NCI-H1048 (cell line): ENCODE results near the gene AZIN2.
"Not testable (repeated sequence)": the region's sequence is repeated elsewhere in the genome, so short reads cannot be mapped to it uniquely, and the experiment has no call there.

ENCODE experiments used
- DNase-seq: peaks from one replicate; lab custom pipeline; 2025; lab: John Stamatoyannopoulos, UW

AZIN2 gene

DNA sequence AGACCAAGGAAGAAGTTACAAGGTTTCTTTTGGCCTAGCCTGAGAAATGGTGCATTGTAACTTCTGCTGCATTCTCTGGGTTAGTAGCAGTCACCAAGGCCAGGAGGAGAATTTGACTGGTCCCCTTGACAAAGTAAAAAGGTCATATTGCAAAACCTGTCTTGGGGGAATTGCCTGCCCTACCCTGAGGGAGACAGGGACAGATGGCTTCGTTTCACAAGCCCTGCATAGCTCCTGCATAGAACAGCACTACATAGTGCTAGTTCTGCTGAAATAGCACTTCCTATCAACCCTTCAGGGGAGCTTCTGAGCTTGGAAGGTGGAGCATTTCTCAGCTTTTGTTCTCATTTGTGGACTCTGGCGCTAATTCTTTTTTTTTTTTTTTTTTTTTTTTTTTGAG lies 23.9 kb upstream of the AZIN2 start:
- DNase-seq: no peak

DNA sequence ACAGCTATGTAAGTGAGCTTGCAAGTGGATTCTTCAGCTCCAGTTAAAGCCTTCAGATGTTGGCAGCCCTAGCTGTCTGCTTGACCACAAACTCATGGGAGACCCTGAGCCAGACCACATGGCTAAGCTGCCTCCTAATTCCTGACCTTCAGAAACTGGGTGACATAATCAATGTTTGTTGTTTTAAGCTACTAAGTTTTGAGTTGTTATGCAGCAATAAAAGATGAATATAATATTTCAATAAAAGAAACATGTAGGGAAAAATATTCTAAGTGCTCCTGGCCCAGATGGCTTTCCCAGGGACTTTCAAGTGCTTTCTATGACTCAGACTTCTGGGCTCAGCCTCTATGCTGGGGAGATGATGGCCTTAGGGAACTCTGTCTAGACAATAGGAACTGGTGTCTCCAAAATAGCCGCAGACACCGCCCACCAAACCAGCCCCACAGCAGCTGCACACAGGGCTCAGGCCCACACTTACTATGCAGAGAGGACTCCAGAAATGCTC lies 20.3 kb upstream of the AZIN2 start:
- no peak for DNase-seq

DNA sequence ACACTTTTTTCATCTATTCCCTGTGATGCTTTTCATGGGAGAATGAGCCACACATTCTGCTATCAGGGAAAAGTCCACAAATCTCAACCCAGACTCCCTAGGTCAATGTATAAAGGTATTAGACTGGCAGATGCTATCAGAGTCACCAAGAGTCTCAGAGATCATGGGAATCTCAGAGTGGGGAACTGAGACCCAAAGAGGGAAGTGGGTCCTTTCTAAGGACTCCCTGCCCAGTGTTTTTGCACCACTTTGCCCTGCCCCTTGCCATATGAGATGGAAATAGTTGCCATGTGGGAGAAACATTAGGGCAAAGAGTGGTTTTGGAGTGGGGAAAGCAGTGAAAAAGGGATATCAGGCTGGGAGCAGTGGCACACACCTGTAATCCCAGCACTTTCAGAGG lies 19.1 kb upstream of the AZIN2 start:
- DNase-seq: no peak

GRCh38 chr1:33064284-33064683 lies 16.7 kb upstream of the AZIN2 start:
- DNase-seq: not testable (repeated sequence)

DNA sequence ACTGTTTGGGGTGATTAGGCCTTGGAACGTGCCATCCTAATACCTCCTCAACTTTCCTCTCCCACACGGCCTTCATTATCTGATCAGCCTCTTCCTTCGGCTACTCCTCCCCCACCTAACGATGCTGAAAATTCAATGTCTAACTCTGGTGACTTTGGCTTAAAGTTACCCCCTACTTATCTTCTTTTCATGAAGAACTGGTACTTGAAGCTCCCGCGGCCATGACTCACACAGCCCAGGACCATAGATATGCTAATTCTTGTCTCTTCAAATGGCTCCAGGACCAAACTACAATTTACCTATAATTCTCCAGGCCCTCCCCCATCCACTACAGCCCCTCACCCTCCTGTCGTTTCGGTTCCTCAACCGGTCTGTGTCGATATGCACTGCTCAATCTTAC lies 15.7 kb upstream of the AZIN2 start:
- DNase-seq: no peak

GRCh38 chr1:33066477-33066876 lies 14.5 kb upstream of the AZIN2 start:
- not testable (repeated sequence) for DNase-seq

GRCh38 chr1:33068108-33068507 lies 12.8 kb upstream of the AZIN2 start:
- DNase-seq: not testable (repeated sequence)

DNA sequence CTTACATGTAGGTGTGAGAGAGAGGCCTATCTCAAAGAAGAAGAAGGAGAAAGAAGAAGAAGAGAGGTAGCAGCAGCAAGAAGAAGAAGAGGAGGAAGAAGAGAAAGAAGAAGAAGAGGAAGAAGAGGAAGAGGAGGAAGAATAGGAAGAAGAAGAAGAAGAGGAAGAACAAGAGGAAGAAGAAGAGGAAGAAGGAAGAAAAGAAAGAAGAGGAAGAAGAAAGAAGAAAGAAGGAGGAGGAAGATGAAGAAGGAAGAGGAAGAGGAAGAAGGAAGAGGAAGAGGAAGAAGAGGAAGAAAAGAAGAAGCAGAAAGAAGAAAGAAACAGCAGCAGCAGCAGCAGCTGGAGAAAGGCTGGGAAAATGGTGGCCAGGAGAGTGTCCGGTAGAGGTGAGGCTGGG lies 10.3 kb upstream of the AZIN2 start:
- DNase-seq: no peak

- DNase-seq: no peak
Measured at GRCh38 chr1:33072707-33073106, 8.2 kb upstream of the AZIN2 start.

DNA sequence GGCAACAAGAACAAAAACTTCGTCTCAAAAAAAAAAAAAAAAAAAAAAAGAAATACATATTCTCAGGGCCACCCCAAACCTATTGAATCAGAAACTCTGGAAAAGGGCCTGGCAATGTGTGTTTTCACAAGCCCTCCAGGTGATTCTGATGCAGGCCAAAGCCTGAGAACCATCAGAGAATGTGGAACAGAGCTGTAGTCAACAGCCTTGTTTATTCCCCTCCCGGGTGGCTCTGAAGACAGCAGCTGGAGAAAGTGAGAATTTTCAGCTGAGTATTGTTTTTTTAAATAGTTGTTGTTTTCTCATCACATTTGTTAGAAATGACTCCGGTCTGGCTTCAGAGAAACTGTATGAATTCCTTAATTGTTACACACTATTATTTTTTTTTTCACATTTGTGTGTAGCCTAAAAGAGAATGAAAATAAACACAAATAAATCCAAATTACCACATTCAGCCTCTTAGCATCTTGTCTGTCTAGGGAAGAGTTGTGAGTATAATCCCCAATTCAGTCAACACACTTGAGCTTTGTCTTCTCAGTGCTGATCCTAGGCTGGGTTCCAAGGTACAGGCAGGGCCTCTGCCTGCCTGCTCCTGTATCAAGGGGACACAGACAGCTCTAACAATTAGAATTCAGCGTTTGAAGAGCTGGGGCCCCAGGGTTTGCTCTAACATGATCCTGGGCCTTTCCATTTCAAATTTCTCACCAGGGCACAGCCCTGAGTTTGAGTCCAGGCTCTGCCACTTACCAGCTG lies 6.6 kb upstream of the AZIN2 start:
- DNase-seq: no peak

DNA sequence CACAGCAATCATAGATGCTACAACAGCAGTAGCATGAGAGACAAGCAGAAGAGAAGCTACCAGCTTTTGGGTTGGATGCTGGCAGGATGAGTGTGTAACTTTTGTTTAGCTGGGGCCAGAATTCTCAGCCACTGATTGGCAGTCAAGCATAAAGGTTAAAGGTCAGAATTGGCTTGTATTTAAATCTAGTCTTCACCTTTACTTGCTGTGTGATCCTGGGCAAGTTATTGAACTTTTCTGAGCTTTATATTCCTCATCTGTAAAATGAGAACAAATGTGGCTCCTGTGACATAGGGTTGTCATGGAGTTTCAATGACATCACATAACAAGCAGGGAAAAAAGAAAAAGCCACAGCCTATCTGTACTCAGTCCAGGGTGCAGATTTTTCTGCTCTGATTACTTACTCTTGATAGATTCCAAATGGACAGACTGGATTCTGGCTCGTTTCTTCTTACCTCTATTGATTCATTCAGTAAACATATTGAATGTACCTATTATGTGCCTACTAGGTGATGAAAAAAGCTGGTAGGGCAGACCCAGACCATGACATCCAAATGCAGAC lies 2.8 kb upstream of the AZIN2 start:
- DNase-seq: no peak

DNA sequence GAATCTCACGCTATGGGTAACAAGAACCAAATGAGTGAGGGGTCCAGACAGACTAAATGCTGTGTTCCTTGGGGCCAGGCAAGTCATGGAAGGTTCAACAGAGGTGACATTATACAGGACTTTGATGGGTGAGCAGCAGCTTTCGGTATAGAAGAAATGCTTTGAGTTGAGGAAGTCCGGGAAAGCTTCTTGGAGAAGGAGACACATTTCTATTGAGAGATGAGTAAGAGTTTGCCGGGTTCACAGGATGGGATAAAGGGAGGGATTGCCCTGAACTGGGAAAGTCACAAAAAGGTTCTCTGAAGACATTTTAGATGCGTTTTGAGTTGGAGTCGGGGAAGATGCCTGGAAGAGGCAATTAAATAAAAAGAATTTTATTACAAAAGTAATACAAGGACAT lies 580 bp upstream of the AZIN2 start:
- no peak for DNase-seq

DNA sequence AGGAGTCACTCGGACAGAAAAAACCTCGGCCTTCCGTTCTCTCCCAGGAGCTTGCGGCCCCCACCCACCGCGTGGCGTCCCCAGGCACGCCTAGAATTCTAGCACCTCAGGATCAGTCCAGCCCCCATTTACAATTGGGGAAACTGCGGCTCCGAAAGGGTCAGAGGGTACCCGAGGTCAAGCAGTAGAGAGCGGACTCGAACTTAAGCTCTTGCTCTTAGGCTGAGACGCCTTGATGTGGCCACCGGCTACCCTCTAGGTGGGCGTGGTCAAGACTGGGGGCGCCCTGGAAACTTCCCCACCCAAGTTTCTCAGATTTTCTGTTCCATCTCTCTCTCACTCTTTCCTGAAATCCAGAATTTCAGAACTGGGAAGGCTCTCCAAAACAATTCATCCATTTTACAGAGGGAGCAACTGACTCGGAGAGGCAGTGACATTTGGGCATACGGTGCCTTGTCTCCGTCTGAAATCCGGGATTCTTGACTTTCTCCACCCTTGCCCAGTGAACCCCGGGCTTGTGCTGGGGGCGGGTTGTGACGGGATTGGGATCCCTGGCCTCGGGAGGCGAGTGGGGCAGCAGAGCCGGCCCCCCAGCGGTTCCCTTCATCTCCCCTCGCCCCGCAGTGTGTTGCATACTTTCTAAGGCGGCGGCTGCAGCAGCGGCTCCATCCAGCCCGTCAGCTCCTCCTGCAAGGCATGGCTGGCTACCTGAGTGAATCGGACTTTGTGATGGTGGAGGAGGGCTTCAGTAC lies 777 bp downstream of the AZIN2 start:
- no peak for DNase-seq

DNA sequence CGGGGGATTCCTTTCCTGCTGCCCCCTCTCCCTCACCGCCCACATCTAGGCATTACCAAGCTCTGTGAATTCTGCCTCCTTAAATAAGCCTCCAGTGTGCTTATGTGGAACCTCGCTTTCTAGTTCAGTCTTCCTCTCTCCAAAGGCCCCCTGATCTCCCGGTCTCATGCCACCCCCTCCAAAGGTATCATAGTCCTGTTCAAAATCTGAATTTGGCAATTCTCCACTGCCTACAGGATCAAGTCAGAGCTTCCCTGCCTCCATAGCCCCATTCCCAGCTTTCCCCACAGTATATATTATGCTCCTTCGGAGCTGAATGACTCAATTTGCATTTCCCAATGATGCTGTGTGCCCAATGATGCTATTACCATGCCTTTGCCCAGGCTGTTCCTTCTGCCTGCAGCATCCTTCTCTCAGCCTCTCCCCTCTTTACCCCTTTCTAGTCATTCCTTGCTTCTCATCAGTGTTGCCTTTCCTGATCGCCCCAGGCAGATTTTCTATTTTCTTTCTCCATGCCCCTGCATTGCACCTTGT lies 1.7 kb downstream of the AZIN2 start:
- DNase-seq: no peak

DNA sequence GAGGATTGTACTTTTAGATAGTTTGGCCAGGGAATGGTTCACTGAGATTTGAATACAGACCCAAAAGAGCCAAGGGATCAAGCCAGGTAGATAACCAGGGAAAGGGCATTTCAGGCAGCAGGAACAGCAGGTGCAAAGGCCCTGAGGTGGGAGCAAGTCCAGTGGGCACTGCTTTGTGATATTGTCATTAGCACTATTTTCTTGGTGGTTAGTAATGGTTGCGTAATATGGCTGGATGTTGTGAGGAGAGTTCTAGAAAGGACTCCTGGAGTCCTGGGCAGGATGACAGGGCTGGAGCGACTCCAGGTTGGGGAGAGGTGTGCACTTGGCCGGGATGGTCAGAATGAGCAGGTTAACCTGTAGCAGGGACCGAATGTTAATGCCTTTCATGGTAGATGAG lies 4.4 kb downstream of the AZIN2 start:
- no peak for DNase-seq

- DNase-seq: no peak
Measured at GRCh38 chr1:33086384-33086850, 5.5 kb downstream of the AZIN2 start.

DNA sequence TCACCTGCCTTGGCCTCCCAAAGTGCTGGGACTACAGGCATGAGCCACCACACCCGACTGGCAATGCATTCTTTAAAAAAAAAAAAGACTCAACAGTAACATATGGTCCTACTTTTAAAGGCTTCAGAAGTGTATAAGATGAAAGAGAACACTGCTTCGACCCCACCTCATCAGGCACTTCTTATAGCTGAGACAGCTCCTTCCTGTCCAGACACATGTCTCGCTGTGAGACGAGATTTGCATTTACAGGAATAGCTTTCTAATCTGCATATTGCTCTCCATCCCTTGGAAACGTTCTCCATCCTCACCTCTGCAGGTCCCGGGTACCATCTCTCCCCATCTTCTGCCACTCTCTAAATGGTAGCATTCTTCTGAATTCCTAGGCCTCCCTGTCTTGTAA lies 6.7 kb downstream of the AZIN2 start:
- DNase-seq: no peak

- DNase-seq: no peak
Measured at GRCh38 chr1:33088119-33088906, 7.4 kb downstream of the AZIN2 start.

- no peak for DNase-seq
Measured at GRCh38 chr1:33089457-33089856, 8.5 kb downstream of the AZIN2 start.

DNA sequence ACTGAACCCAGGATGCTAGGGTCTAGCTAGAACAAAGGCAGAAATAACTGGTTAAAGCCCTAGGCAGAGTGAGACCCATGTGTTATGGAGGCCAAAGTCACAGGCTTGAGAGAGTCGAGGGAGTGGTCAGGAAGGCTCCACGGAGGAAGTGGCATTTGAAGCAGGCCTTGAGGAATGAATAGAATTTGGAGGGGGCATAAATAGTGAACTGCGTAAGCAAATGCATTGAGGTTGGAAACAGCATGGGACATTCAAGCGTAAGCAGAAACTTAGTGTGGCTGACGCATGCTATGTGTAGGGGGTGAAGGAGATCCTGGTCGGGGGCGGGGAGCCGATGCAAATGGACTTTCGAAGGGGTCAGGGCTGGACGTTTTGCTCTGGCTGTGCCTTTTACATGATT lies 11.5 kb downstream of the AZIN2 start:
- DNase-seq: no peak

- no peak for DNase-seq
Measured at GRCh38 chr1:33093004-33093403, 12.1 kb downstream of the AZIN2 start.

GRCh38 chr1:33094486-33094885 lies 13.5 kb downstream of the AZIN2 start:
- DNase-seq: no peak
